Neutrophil (primary cell): ENCODE measurements around the gene CNTN5.
"Not testable (repeated sequence)": the region's sequence is repeated elsewhere in the genome, so short reads cannot be mapped to it uniquely, and the experiment has no call there.

Experiments used
- H3K27ac ChIP-seq: fragments of 200-600 bp; sonication (generic); 2 replicates; pipeline ENCODE4 v1.5.1; 2016; ENCODE audit warnings: mild to moderate bottlenecking, moderate library complexity
- H3K27me3 ChIP-seq: fragments of 200-600 bp; sonication (generic); 2 replicates; pipeline ENCODE4 v1.6.0; 2016; ENCODE audit warnings: mild to moderate bottlenecking
- H3K36me3 ChIP-seq: fragments of 200-600 bp; sonication (generic); 2 replicates; pipeline ENCODE4 v1.5.1; 2017
- H3K4me1 ChIP-seq, 2 experiments: fragments of 200-600 bp in 1 of 2; sonication (generic) in 1 of 2; 1 replicate in 1 of 2; 2 replicates in 1 of 2; pipeline versions ENCODE4 v1.5.1 to v1.6.1; 2013 to 2016; ENCODE audit warnings: low read depth in 1 of 2, low read length in 1 of 2, mild to moderate bottlenecking in 1 of 2, moderate library complexity in 1 of 2; ENCODE audit not compliant: control insufficient read depth in 1 of 2, insufficient read depth in 1 of 2
- H3K4me3 ChIP-seq, 2 experiments: fragments of 200-600 bp in 1 of 2; sonication (generic) in 1 of 2; 1 replicate in 1 of 2; 2 replicates in 1 of 2; pipeline ENCODE4 v1.5.1; 2013 to 2016; ENCODE audit warnings: low read depth in 1 of 2, low read length in 1 of 2, mild to moderate bottlenecking in 1 of 2, moderate library complexity in 1 of 2
- H3K9me3 ChIP-seq: fragments of 200-600 bp; sonication (generic); 2 replicates; pipeline ENCODE4 v1.5.1; 2016
- TF ChIP-seq, protein P1 (sequence below): fragments of 200-600 bp; sonication (generic); IDR thresholded peaks from 2 replicates; pipeline ENCODE4 v1.5.1; 2016; ENCODE audit warnings: antibody characterized with exemption

The CNTN5 gene

DNA sequence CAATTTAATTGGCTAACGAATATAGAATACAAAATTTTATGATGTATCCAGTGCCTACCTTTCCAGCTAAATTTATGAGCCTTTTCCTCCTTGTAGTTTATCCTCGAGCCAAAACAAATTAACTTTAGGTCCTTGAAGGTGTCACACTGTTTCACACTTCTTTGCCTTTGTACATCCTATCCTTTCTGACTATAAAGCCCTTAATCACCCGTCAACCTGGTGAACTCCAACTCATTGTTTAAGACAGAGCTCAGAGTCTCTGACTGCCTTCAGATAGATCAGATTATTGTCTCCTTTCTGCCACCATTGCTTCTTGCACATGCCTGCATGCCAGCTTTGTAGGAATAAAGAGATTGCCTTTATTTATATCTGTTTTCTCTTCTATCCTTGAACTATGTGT lies 58.8 kb downstream of the CNTN5 start:
- Histone ChIP-seq H3K4me3 (no peak overlapping the region), H3K4me1 (no peaks in the 10 kb centered on the region)

DNA sequence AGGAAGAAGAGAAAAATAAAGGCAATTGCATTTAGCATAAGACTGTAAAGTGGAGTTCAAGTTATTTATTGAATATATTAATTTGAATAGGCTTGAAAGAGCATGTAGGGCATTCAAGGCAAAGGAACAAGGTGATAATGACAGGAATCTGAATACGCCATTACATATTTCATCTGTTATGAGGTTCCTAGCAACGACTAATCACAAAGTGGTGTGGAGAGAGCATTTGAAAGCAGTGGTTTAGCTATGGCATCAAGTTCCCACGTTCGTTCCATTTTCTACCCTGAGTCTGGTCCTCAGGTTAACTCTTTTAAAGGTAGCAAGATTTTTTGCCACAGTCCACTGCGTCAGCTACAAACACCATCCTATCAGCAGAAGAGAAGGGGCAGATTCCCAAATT lies 59.4 kb downstream of the CNTN5 start:
- Histone ChIP-seq H3K27me3 (no peaks in the 10 kb centered on the region), H3K27ac (no peak overlapping the region), H3K9me3 (no peaks in the 10 kb centered on the region)

More for the DNA sequence above, 58.8 kb downstream of the CNTN5 start:
- Histone ChIP-seq H3K9me3 (no peaks in the 10 kb centered on the region), H3K27me3 (no peaks in the 10 kb centered on the region), H3K27ac (no peak overlapping the region), H3K36me3 (no peaks in the 10 kb centered on the region)
- TF ChIP-seq, protein P1, sequence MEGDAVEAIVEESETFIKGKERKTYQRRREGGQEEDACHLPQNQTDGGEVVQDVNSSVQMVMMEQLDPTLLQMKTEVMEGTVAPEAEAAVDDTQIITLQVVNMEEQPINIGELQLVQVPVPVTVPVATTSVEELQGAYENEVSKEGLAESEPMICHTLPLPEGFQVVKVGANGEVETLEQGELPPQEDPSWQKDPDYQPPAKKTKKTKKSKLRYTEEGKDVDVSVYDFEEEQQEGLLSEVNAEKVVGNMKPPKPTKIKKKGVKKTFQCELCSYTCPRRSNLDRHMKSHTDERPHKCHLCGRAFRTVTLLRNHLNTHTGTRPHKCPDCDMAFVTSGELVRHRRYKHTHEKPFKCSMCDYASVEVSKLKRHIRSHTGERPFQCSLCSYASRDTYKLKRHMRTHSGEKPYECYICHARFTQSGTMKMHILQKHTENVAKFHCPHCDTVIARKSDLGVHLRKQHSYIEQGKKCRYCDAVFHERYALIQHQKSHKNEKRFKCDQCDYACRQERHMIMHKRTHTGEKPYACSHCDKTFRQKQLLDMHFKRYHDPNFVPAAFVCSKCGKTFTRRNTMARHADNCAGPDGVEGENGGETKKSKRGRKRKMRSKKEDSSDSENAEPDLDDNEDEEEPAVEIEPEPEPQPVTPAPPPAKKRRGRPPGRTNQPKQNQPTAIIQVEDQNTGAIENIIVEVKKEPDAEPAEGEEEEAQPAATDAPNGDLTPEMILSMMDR = no peak

DNA sequence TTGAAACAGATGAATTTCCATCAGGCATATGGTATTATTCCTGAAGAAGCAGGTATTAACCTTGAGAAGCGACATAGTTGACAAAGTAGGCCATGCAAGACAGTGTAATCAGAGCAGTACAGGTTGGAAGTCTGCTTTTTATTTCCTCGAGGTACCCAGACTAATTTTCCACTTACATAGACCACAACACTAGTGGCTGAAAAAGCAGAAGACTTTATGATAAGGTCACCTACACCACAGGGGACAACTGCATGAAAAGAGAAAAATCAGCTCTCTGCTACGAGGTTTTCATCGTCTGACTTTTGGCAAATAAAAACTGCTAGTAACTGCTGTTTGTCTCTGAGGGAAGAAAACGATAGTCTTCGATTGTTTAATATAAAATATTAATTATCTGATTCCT lies 77.5 kb downstream of the CNTN5 start:
- H3K9me3 ChIP-seq = no peaks in the 10 kb centered on the region
- H3K27ac ChIP-seq = no peak overlapping the region
- H3K36me3 ChIP-seq = no peaks in the 10 kb centered on the region
- H3K4me1 ChIP-seq = no peaks in the 10 kb centered on the region
- H3K27me3 ChIP-seq = no peaks in the 10 kb centered on the region
- TF ChIP-seq, protein P1 = no peak
- no peak overlapping the region for H3K4me3 ChIP-seq

More for the DNA sequence above, 59.4 kb downstream of the CNTN5 start:
- H3K4me1 ChIP-seq = no peaks in the 10 kb centered on the region
- TF ChIP-seq, protein P1 = no peak
- H3K36me3 ChIP-seq = no peaks in the 10 kb centered on the region
- no peak overlapping the region for H3K4me3 ChIP-seq

DNA sequence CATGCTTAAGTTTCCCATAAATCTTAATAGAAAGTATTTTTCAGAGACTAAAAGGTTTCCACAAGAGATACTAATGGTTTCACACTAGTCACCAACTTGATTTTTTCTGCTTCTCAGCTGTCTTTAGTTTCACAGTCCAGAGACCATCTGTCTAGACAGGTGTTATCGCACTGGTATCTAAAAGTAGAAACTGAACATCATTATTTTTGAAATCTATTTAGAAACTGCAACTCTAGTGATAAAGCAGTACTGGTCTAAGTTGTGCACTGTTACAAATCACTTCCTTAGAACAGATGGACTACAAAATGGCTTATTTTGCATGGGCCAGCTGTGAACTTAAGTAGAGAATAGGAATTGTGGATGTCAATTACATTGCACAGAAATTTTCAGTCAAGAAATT lies 78.0 kb downstream of the CNTN5 start:
- TF ChIP-seq, protein P1 = no peak
- Histone ChIP-seq H3K9me3 (no peaks in the 10 kb centered on the region), H3K4me3 (no peak overlapping the region), H3K27me3 (no peaks in the 10 kb centered on the region), H3K27ac (no peak overlapping the region), H3K36me3 (no peaks in the 10 kb centered on the region), H3K4me1 (no peaks in the 10 kb centered on the region)

DNA sequence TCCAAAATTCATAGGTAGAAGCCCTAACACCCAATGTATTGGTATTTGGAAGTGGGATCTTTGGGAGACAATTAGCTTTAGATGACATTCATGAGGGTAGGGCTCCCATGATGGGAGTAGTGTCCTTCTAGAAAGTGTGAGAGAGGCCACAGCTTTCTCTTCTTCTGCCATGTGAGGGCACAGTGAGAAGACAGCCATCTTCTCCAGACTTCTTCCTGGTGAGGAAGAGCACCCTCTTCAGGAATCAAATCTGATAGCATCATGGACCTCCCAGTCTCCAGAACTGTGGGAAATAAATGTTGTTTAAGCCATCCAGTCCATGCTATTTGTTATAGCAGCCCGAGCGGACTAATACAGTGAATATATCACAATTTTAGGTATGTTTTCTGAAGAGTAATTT lies 96.9 kb downstream of the CNTN5 start:
- H3K36me3 ChIP-seq = no peaks in the 10 kb centered on the region
- TF ChIP-seq, protein P1 = no peak

DNA sequence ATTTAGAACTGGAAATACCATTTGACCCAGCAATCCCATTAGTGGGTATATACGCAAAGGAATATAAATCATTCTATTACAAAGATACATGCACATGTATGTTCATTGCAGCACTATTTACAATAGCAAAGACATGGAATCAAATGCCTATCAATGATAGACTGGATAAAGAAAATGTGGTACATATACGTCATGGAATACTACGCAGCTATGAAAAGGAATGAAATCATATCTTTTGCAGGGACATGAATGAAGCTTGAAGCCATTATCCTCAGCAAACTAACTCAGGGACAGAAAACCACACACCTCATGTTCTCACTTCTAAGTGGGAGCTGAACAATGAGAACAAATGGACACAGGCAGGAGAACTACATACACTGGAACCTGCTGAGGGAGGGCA lies 113.1 kb downstream of the CNTN5 start:
- not testable (repeated sequence) for H3K4me1 ChIP-seq, H3K9me3 ChIP-seq, H3K4me3 ChIP-seq, H3K36me3 ChIP-seq, H3K27me3 ChIP-seq, H3K27ac ChIP-seq

More for the DNA sequence above, 96.9 kb downstream of the CNTN5 start:
- H3K27me3 ChIP-seq = no peaks in the 10 kb centered on the region
- H3K9me3 ChIP-seq = peaks cover 4% of the 10 kb centered on the region
- no peak overlapping the region for H3K27ac ChIP-seq
- no peak overlapping the region for H3K4me3 ChIP-seq
- H3K4me1 ChIP-seq = no peaks in the 10 kb centered on the region
